DMS 273 (cell line): Measurements from ENCODE around the gene STON1.
"Not testable (repeated sequence)": the region's sequence is repeated elsewhere in the genome, so short reads cannot be mapped to it uniquely, and the experiment has no call there.

Experiments
- DNase-seq: peaks from one replicate; lab custom pipeline; 2025; ENCODE audit not compliant: unreplicated experiment; lab: John Stamatoyannopoulos, UW

STON1 gene

DNA sequence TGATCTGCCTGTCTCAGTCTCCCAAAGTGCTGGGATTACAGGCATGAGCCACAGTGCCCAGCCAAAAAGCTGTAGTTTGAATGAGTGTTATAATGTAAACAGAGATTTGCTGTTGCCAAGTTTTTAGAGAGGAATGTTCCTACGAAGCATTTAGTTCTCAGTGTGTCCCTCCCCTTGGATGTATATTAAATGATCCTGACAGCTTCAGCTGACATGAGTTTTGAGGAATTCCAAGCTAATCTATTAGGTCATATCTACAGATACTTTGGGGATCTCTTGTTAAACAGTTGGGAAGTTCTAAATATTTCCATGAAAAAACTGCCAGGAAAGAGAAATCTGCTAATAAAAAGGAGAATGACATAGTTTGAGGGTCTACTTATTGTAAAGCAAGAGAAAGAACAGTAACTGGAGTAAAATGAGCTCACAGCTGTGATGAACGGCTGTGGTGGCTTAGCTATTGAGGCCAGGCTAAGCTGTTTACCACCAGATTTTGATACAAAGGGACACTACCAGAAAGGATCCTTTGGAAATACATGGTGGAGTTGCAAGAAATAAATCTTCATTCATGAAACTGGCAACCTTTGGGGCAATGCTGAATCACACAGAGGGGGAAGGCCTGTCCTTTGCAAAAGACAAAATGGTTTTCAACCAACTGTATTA lies 2.6 kb upstream of the STON1 start:
- no peak for DNase-seq

DNA sequence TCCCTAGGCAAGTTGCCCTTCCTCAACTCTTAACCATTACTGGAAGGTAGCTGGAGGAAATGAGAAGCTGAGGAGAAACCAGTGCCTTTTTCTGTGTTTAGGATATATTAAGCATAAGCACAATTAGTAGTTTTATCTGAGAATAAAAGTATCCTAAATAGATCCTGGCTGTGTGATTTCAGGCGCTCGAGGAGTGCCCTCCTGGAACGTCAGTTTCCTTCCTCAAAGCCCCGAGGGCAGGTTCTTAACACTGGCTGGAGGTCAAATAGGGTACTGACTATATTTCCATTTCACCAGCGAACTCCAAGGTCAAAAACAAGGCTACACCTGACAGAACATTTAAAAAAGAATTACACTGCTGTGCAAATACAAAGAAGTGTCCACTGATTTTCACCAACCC lies 1.5 kb upstream of the STON1 start:
- no peak for DNase-seq

DNA sequence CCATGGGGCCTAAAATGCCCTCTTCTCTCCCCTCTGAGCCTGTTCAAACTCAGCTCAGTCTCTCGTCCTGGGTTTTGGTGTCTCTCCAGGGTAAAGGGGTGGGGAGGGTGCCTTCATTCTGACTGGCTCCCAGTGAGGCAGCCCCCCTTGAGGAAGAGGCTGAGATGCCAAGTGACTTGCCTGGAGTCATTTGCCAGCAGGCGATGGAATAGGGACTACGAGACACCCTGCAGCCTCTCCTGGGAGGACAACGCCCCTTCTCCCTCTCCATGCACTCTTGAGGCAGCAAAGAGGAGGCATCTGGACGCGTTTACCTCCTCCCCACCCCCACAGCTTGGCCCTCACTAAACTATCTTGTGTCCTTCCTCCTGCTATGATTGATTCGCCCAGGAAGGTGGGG lies 760 bp upstream of the STON1 start:
- DNase-seq, result peak; percentile 55

DNA sequence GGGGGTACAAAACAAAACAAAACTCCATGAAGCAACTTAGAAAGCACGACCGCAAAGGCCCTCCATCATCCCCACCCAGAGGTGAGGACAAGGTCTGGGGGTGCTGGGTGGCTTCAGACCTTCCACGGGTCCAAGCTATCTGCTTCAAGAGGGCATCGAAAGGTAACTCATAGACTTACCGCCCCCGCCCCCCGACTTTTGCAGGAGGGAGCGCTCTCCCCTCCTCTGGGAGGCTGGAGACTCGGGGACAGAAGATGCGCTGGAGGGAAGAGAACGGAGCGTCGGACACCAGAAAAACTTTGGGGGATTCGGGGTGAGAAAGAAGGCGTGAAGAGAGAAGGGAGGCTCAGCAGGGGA lies 300 bp upstream of the STON1 start:
- peak; percentile 63 for DNase-seq

DNA sequence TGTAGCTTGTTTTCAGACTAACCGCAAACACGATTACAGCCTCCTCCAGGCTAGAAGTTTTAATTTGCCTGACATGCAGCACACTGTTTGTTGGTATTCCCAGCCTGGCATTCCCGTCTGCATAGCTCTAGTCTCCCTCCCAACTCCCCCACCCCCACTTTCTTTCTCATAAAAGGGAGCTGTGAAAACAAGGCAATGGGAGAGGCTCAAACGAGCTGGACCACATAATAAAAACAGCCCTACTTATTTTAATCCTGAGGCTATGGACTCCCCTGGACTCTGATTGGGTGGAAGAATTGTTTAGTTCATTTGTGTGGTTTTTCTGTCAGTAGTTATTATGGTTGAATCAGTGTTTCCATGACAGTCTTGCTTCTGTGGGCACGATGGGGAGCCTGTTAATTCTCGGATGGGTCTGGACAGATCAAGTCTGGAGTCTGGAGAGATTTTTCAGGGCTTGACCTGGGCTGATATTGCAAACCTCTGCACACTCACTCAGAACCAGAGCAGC lies 1.2 kb downstream of the STON1 start:
- DNase-seq, result peak; percentile 52

DNA sequence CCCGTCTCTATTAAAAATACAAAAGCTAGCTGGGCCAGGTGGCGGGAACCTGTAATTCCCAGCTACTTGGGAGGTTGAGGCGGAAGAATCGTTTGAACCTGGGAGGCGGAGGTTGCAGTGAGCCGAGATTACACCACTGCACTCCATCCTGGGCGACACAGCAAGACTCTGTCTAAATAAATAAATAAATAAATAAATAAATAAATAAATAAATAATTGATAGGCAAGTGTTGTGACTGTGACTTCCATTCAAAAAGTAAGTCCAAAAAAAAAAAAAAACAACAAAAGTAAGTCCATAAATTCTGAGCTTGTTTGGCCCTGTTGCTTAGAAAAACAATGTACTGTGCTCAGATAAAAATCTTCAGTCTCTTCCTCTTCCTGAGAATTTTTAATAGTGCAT lies 2.2 kb downstream of the STON1 start:
- no peak for DNase-seq

DNA sequence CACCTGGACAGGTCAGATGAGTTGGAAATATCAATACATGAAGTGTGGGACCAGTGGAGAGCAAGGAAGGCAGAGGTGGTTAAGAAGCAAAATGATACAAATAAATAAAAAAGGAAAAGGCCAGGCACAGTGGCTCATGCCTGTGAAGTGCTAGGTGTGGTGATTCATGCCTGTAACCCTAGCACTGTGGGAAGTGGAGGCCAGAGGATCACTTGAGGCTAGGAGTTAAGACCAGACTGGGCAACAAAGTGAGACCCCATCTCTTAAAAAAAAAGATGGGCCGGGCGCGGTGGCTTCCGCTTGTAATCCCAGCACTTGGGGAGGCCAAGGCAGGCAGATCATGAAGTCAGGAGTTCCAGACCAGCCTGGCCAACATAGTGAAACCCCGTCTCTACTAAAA lies 2.9 kb downstream of the STON1 start:
- no peak for DNase-seq

DNA sequence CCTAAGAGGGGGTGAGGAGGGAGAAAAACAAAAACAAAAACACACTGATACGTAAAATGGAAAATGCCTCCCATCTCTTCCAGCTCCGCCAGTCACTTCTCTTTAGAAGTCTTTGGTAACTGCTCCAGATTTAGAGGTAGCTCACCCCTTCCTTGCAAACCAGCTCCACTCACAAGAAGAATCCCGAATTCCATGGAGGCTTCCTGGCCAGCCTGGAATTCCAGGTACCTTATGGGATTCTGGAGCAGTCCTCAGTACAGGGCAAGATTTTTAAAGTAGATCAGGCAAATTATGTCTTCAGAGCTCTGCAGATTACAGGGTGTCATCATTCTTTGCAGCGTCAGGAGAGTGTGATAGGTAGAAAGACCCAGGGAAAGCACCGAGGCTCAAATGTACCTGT lies 4.8 kb downstream of the STON1 start:
- no peak for DNase-seq

DNA sequence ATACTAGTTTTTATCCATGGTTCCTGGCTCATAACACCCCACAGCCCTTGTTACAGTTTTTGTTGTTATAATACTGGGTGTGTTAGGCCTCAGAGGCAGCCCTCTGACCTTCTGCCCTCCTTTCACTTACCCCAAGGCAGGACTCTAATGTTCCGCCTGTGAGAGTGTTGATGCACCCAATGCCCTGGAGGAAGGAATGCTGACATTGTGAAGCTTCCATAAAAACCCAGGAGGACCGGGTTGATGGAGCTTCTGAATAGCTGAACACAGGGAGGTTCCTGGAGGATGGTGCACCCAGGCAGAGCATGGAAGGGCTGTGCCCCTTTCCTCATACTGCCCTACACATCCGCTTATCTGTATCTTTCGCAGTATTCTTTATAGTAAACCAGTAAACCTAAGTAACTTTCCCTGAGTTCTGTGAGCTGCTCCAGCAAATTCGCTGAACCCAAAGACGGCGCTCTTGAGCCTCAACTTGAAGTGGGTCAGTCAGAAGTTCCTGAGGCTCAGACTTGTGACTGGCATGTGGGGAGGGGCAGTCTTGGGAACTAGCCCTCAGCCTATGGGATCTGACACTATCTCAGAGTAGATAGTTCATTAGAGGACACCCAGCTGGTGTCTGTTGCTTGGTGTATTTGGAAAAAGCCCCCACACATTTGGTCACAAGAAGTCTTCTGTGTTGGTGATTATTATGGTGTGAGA lies 10.4 kb downstream of the STON1 start:
- DNase-seq, result no peak

DNA sequence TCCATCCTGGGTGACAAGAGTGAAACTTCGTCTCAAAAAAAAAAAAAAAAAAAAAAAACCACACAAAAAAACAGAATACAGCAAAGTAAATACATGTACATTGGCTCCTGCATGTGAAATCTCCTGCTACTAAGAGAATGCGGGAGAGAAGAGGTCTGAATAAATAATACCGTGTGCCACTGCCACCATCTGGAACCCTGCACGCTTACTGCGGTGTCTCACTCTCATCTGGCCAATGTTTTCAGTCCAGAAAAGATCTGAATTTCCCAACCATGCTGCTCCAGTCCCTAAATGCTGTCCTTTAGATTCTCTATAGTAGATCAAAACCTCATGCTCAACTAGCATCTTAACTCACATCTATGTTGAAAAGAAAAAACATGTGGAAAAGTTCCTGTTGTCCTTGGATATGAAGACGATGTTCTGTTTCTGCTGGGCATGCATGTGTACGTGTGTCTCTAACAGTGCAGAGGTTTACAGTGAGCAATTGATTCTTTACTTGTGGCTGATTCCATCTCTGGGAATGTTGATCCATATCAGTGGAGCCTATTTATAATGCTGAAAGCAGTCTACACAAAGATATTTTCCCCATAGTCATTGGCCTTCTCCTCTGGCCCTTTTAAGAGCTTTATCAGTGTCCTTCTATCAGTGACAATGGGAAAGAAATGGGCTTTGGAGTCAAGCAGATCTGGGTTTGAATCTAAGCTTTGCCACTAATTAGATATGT lies 11.9 kb downstream of the STON1 start:
- peak; percentile 13 for DNase-seq

DNA sequence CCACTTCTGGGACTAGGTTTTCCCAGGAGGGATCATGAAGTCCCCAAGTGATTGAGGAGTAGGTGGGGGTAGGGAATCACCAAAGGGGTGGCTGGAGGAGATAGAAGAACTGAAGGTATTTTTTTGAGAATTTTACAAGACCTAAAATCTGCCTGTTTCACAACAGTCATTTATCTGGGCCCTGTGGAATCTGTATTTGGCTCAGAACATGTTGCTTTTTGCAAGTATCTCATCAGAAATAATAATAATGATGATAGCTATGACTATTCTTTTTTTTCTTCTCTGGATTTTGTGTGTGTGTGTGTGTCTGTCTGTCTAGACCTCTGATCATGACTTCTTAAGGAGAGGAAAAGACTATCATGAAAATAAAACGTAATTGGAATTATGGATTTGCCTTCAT lies 13.9 kb downstream of the STON1 start:
- no peak for DNase-seq

DNA sequence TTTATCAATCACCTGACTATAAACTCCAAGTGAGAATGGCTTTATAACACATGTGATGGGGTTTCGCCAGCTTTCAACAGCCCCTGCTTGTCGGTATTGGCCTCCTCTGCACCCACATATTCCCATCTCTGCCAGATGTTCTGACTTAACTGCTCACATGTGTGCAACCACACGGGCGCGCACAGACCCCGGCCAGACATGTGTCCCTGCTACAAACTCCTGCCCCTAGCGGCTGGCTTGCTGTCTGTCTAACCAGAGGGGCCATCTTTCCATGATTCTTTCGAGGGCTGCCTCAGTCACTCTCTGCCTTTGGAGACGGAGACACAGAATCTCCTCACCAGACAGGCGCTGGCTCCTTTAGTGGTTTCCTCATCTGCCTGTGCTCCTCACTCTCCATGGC lies 15.3 kb downstream of the STON1 start:
- no peak for DNase-seq

DNA sequence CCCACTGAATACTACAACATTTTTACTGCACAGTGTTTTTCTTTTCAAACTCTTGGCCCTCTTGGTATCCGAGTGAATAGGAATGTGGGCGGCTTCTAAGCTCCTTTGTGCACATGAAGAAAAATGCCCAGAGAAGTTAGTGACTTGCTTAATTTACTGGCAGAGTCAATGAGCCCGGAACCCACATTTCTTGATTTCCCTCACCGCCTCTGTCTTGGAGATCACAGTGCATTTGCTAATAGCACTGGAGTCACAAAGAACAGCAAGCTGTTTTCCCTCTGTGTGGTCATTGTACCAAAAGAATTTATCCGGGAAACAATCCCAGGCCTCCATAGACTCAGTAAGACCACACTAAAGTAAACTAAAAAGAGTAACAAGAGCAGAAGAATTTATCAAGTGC lies 18.9 kb downstream of the STON1 start:
- no peak for DNase-seq

DNA sequence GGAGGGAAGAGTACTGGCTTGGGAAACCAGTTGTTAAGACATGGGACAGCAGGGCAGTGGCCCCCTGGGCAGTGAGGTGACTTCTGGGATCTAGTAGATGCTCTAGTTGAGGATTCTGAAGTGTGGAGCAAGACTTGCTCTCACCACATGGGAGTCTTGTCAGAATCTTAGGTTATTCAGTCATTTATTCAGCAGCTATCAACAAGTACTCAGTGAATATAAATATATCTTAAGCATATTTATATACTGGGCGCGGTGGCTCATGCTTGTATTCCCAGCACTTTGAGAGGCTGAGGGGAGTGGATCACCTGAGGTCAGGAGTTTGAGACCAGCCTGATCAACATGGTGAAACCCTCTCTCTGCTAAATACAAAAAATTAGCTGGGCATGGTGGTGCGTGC lies 20.0 kb downstream of the STON1 start:
- no peak for DNase-seq

DNA sequence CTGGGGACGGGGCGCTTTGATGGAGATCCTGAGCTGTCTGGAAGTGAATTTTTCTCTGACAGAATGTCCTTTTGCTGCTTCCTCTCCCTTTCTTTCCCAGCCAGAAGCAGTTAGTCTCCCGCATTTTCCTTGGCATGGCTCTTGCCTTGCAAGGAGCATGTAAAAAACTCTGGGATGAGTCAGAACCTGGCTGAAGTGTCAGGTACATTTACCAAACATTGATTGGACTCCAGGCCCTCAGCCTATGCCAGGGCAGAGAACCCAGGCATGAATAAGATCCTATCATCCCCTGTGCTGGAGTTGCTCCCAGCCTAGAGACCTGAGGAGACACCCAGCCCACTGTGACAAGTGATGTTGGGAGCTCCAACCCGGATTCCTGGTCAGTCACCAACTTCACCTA lies 21.6 kb downstream of the STON1 start:
- no peak for DNase-seq

DNA sequence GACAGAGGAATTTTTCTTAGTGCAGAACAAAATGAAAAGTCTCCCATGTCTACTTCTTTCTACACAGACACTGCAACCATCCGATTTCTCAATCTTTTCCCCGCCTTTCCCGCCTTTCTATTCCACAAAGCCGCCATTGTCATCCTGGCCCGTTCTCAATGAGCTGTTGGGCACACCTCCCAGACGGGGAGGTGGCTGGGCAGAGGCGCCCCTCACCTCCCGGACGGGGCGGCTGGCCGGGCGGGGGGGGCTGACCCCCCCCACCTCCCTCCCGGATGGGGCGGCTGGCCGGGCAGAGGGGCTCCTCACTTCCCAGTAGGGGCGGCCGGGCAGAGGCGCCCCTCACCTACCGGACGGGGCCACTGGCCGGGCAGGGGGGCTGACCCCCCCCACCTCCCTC lies 25.1 kb downstream of the STON1 start:
- not testable (repeated sequence) for DNase-seq

DNA sequence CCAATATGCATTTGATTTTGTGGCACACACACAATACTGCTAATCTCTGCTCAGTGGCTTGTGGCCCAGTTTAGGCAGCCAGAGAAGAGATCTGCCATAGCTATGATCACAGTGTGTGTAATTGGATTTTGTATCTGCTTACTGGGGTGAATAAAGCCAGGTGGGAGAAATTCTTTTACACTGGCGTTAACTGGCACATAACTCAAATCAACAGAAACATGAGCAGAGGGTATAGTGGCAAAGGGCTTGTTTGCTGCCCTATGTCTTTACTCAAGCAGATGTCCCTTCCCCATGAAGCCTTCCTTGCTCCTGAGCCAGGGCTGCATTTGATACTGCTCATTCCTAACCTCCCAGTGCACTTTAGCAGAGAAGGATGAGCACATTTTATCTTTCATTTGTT lies 28.5 kb downstream of the STON1 start:
- peak; percentile 33 for DNase-seq

DNA sequence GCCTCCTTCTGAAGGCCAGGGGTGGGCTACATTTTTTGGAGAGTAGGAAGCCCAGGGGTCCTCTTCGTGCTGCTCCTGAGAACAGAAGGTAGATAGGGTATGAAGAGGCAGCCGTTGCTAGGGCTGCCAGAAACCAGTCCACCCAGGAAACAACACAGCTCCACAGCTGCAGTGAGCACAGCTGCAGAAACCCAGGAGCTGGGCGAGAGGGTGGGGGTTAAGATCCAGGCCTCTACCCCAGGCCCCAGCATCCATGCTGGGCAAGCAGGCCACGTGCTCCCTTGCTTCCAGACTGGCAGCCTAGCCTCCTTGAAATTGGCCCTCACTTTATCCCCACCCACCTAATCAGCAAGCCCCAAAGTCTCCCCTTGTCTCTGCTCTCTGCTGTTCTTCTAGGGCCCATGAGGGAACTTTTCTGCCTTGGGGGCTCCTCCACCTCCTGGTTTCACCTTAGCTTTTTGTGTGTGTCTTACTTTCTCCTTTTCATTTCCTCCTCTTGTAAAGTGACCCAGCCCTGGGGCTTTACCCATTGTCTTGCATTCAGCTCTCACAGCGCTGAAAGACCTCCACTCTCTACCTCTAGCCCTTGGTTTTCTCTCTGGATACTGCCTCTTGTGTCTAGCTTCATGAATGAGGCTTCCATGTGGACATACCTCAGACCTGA lies 30.7 kb downstream of the STON1 start:
- DNase-seq, result no peak

DNA sequence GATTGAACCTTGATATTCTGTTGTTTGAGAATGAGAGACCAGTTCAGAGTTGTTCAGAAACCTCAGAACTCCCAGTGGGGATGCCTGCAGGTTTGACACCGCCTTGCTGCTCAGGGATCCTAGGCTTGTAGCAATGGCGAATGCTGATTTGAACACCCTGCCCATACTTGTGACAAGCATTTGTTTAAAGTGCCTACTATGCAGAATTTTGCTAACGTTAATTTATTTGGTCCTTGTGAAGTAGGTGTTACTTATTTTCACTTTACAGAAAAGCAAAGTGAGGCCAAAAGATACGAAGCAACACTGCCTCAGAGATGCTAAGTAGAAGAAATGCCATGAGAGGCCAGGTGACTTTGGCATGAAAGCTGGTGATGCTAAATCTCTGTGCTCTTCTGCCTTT lies 32.3 kb downstream of the STON1 start:
- no peak for DNase-seq

DNA sequence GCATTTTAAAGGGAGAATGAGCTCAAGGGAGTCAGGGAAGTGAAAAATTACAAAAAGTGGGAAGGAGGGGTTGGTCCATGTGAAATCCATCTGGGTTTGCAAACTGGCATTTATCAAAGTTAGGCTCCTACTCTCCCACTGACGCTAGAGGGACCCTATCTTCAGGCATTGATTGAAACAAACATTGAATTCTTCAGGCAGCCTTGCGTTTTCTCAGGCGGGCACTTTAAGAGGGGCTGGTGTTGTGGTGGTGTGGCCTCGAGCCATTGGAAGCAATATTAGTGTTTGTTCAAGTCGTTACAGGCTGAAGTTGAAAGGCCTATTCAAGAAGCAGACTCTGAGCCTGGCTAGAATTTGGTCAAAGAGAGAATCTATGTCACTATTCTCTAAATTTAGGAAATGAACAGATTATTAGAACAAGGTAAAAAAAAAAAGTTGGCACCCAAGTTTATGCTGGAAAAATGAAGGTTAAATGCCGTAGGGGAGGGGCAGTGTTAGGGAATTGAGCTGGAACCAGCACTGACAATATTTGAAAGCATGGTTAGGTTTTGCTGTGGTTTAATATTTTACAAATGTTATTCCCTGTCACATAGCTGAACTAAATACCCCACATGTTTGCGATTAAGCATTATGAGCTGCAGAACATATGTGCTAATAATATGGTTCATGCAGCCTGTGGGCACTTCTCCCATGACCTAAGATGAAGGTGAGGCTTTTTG lies 36.8 kb downstream of the STON1 start:
- no peak for DNase-seq

DNA sequence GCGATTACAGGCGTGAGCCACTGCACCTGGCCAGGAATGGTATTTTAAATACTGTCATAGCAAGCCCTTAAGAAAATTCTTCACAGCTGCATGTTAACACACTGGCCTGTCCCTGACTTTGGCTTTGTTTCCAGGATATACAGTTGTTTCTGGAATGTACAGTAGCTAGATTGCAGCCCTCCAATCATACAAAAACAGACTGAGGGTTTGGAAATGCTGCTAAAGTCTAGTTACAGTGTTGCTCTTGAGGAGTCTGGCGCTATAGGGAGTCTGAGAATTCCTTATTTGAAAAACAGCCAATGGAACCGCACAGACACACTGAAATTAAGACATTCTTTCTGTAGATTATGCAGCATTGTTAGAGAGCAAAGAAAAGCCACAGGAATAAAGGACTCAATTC lies 37.7 kb downstream of the STON1 start:
- DNase-seq, result no peak
